Mesenchymal stem cell (in vitro differentiated cells and primary cell): ENCODE data around the gene HOXD9.

Source experiments
- DNase-seq: peaks from one replicate; pipeline ENCODE4 v3.0.0-alpha.2; 2013
- H2AFZ ChIP-seq: one replicate; pipeline ENCODE4 v1.6.1; 2013; ENCODE audit warnings: low read depth, mild to moderate bottlenecking, control low read depth, inconsistent platforms, low read length, moderate library complexity
- H2AK5ac ChIP-seq: 2 replicates; pipeline ENCODE4 v1.6.1; 2013; ENCODE audit warnings: low read length, moderate library complexity, mild to moderate bottlenecking, inconsistent platforms; ENCODE audit not compliant: severe bottlenecking
- H2BK120ac ChIP-seq: one replicate; pipeline ENCODE4 v1.6.1; 2013; ENCODE audit warnings: low read depth, mild to moderate bottlenecking, inconsistent platforms, low read length, moderate library complexity
- H2BK12ac ChIP-seq, 2 experiments: one replicate each; pipeline ENCODE4 v1.6.1; 2013; ENCODE audit warnings: inconsistent platforms in 2 of 2, low read length in 2 of 2, mild to moderate bottlenecking in 2 of 2, moderate library complexity in 2 of 2, control low read depth in 1 of 2
- H2BK15ac ChIP-seq: one replicate; pipeline ENCODE4 v1.6.1; 2013; ENCODE audit warnings: mild to moderate bottlenecking, low read depth, inconsistent platforms; ENCODE audit not compliant: poor library complexity, severe bottlenecking
- H2BK5ac ChIP-seq: 2 replicates; pipeline ENCODE4 v1.6.1; 2013; ENCODE audit warnings: low read depth, mild to moderate bottlenecking, low read length, control low read depth, inconsistent platforms; ENCODE audit not compliant: poor library complexity, severe bottlenecking
- H3K14ac ChIP-seq, 2 experiments: one replicate each; pipeline ENCODE4 v1.6.1; 2013; ENCODE audit warnings: inconsistent platforms in 2 of 2, low read length in 2 of 2, control low read depth in 1 of 2, mild to moderate bottlenecking in 1 of 2, moderate library complexity in 1 of 2
- H3K18ac ChIP-seq, 2 experiments: one replicate each; pipeline ENCODE4 v1.6.1; 2013; ENCODE audit warnings: inconsistent platforms in 2 of 2, low read length in 2 of 2, control low read depth in 1 of 2, low read depth in 1 of 2, mild to moderate bottlenecking in 1 of 2
- H3K23ac ChIP-seq, 2 experiments: one replicate each; pipeline ENCODE4 v1.6.1; 2013; ENCODE audit warnings: inconsistent platforms in 2 of 2, low read length in 2 of 2, mild to moderate bottlenecking in 2 of 2, moderate library complexity in 2 of 2, control low read depth in 1 of 2
- H3K27ac ChIP-seq: 2 replicates; pipeline ENCODE4 v1.5.1; 2013; ENCODE audit warnings: mild to moderate bottlenecking, moderate library complexity, low read length, control low read depth, inconsistent platforms; ENCODE audit not compliant: poor library complexity, severe bottlenecking
- H3K27me3 ChIP-seq, 2 experiments: 2 replicates each; pipeline versions ENCODE4 v1.6.1 to v1.7.0; 2013; ENCODE audit warnings: low read length in 2 of 2, mild to moderate bottlenecking in 2 of 2, moderate library complexity in 2 of 2, control low read depth in 1 of 2, inconsistent platforms in 1 of 2; ENCODE audit not compliant: control insufficient read depth in 1 of 2, insufficient read depth in 1 of 2
- H3K36me3 ChIP-seq, 2 experiments: 2 replicates each; pipeline versions ENCODE4 v1.6.1 to v1.7.0; 2013; ENCODE audit warnings: low read length in 2 of 2, control low read depth in 1 of 2, inconsistent platforms in 1 of 2, low read depth in 1 of 2, mild to moderate bottlenecking in 1 of 2; ENCODE audit not compliant: insufficient read depth in 2 of 2, control insufficient read depth in 1 of 2
- H3K4ac ChIP-seq, 2 experiments: one replicate each; pipeline ENCODE4 v1.6.1; 2013; ENCODE audit warnings: inconsistent platforms in 2 of 2, low read length in 2 of 2, mild to moderate bottlenecking in 2 of 2, moderate library complexity in 2 of 2, control low read depth in 1 of 2, low read depth in 1 of 2
- H3K4me1 ChIP-seq: 2 replicates; pipeline ENCODE4 v1.6.1; 2013; ENCODE audit warnings: low read depth, low read length, control low read depth; ENCODE audit not compliant: control insufficient read depth, insufficient read depth
- H3K4me2 ChIP-seq: 2 replicates; pipeline ENCODE4 v1.6.1; 2013; ENCODE audit warnings: low read length, mild to moderate bottlenecking, inconsistent platforms; ENCODE audit not compliant: poor library complexity, severe bottlenecking
- H3K4me3 ChIP-seq, 2 experiments: 2 replicates each; pipeline versions ENCODE4 v1.5.1 to v1.7.0; 2013; ENCODE audit warnings: low read length in 2 of 2, mild to moderate bottlenecking in 2 of 2, control low read depth in 1 of 2, low read depth in 1 of 2; ENCODE audit not compliant: insufficient read depth in 1 of 2
- H3K79me1 ChIP-seq: replicated peaks from 2 replicates; pipeline ENCODE4 v1.6.1; 2013; ENCODE audit warnings: mild to moderate bottlenecking, control low read depth, low read length, inconsistent platforms; ENCODE audit not compliant: poor library complexity, severe bottlenecking
- H3K9ac ChIP-seq: 2 replicates; pipeline ENCODE4 v1.7.0; 2013; ENCODE audit warnings: mild to moderate bottlenecking, low read length, moderate library complexity
- H3K9me3 ChIP-seq: 2 replicates; pipeline ENCODE4 v1.7.0; 2013; ENCODE audit warnings: mild to moderate bottlenecking, low read length; ENCODE audit not compliant: control insufficient read depth
- H4K8ac ChIP-seq: one replicate; pipeline ENCODE4 v1.6.1; 2013; ENCODE audit warnings: inconsistent platforms, mild to moderate bottlenecking, low read length, moderate library complexity
- H4K91ac ChIP-seq: one replicate; pipeline ENCODE4 v1.6.1; 2013; ENCODE audit warnings: mild to moderate bottlenecking, low read length, inconsistent platforms
- WGBS: methylation state at CpG from one replicate; pipeline ENCODE4 v1.1.7; 2013; ENCODE audit warnings: mixed read lengths; 5-methylcytosine and 5-hydroxymethylcytosine counted together

Gene HOXD9

DNA sequence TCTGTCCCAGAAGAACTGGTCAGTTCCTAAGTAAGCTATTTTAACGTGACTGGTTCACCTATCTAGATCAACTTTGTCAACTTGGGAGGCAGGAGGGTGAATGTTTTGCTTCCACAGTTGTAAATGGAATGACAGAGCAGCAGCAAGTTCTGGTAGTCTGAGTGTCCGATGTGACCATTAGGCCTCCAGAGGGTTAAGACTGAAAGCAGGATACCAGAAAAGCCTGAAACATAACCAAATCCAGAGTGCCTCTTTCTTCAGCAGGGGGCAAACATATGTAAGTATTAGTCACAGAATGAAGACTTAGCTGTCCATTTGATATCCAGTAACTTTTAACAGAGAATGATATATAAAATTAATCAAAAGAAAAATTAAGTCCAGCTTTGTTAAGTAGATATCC, 43.8 kb downstream of the HOXD9 start:
- Histone ChIP-seq H3K4me2 (no peak overlapping the region), H2BK15ac (no peak overlapping the region), H3K4me3 (no peak overlapping the region), H3K36me3 (no peaks in the 10 kb centered on the region), H3K9ac (no peak overlapping the region), H2BK12ac (no peak overlapping the region), H2AFZ (no peak overlapping the region), H3K23ac (no peak overlapping the region), H2AK5ac (no peak overlapping the region), H3K27me3 (peaks cover 0 to 89% of the 10 kb centered on the region in 2 experiments), H3K4ac (no peak overlapping the region), H2BK120ac (no peak overlapping the region), H3K27ac (no peak overlapping the region), H3K79me1 (no peaks in the 10 kb centered on the region), H4K91ac (no peak overlapping the region), H2BK5ac (no peak overlapping the region), H3K9me3 (no peaks in the 10 kb centered on the region), H3K18ac (no peak overlapping the region), H4K8ac (no peak overlapping the region), H3K4me1 (peaks cover 16% of the 10 kb centered on the region), H3K14ac (no peak overlapping the region)
- 21% methylated on average over 2 of the region's 2 CpGs for WGBS
- DNase-seq = no peak

DNA sequence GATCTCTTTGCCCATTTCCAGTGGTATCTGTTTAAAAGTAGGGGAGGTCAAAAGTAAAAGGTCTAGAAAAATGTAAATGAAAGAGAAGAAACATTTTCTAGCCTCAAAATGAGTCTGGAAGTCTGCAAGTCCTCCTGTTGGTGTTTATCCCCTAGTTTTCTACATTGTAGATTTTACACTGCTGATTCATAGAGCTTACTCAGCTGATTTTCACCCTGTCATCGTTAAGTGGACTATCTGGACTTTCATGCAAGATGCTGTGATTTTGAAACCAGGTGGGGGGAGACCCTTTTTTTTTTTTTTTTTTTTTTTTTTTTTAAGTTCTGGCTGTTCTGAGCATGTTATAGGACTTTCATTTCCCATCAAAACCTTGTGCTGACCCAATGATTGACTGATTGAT, 44.9 kb downstream of the HOXD9 start:
- H3K4me1 ChIP-seq = peaks cover 19% of the 10 kb centered on the region

DNA sequence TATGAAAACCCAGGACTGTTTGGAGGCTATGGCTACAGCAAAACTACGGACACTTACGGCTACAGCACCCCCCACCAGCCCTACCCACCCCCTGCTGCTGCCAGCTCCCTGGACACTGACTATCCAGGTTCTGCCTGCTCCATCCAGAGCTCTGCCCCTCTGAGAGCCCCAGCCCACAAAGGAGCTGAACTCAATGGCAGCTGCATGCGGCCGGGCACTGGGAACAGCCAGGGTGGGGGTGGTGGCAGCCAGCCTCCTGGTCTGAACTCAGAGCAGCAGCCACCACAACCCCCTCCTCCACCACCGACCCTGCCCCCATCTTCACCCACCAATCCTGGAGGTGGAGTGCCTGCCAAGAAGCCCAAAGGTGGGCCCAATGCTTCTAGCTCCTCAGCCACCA, 46.7 kb downstream of the HOXD9 start:
- no peak overlapping the region for H3K23ac ChIP-seq
- no peak overlapping the region for H4K8ac ChIP-seq
- no peak overlapping the region for H3K9ac ChIP-seq
- H2BK120ac ChIP-seq = no peak overlapping the region
- peaks cover 16% of the 10 kb centered on the region for H3K4me1 ChIP-seq
- WGBS = 78% methylated on average over 5 of the region's 5 CpGs
- H2BK15ac ChIP-seq = no peak overlapping the region
- no peaks in the 10 kb centered on the region for H3K36me3 ChIP-seq
- no peaks in the 10 kb centered on the region for H3K9me3 ChIP-seq
- H2AFZ ChIP-seq = no peak overlapping the region
- H3K4me2 ChIP-seq = no peak overlapping the region
- no peak overlapping the region for H4K91ac ChIP-seq
- H3K79me1 ChIP-seq = no peaks in the 10 kb centered on the region
- no peak overlapping the region for H3K4me3 ChIP-seq
- no peak overlapping the region for H3K4ac ChIP-seq
- H2BK12ac ChIP-seq = no peak overlapping the region
- peaks cover 0 to 83% of the 10 kb centered on the region in 2 experiments for H3K27me3 ChIP-seq
- H2AK5ac ChIP-seq = no peak overlapping the region
- no peak overlapping the region for H2BK5ac ChIP-seq
- H3K18ac ChIP-seq = no peak overlapping the region
- no peak for DNase-seq
- H3K27ac ChIP-seq = no peak overlapping the region
- H3K14ac ChIP-seq = no peak overlapping the region

More for the DNA sequence above, 44.9 kb downstream of the HOXD9 start:
- H2BK5ac ChIP-seq = no peak overlapping the region
- peaks cover 0 to 88% of the 10 kb centered on the region in 2 experiments for H3K27me3 ChIP-seq
- H3K36me3 ChIP-seq = no peaks in the 10 kb centered on the region
- H4K8ac ChIP-seq = no peak overlapping the region
- no peak overlapping the region for H3K4me2 ChIP-seq
- H2AK5ac ChIP-seq = no peak overlapping the region
- H3K23ac ChIP-seq = no peak overlapping the region
- H3K4ac ChIP-seq = no peak overlapping the region
- no peaks in the 10 kb centered on the region for H3K9me3 ChIP-seq
- no peak overlapping the region for H2BK120ac ChIP-seq
- DNase-seq = no peak
- no peak overlapping the region for H3K14ac ChIP-seq
- no peak overlapping the region for H3K4me3 ChIP-seq
- no CpG with 5 or more reads among the region's 1 CpG for WGBS
- no peak overlapping the region for H2AFZ ChIP-seq
- no peak overlapping the region for H3K18ac ChIP-seq
- no peak overlapping the region for H2BK15ac ChIP-seq
- no peak overlapping the region for H4K91ac ChIP-seq
- H3K79me1 ChIP-seq = no peaks in the 10 kb centered on the region
- H3K9ac ChIP-seq = no peak overlapping the region
- H3K27ac ChIP-seq = no peak overlapping the region
- H2BK12ac ChIP-seq = no peak overlapping the region

DNA sequence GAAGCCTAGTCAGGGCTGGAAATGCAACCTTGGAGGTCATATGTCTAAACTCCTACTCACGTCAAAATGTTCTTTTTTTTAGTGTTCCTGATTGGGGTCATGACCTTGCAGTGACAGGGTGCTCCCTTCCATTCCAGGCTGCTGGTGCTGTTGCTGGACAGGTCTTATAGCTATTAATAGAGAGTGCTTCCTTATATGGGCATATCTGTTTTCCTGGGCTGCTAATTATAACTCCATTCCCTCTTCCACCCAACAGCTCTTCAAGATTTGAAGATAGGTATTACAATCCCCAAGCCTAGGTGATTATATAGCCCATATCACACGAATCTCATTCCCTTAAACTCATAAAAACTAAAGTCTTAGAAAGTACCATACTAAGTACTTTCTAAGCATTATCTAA, 47.2 kb downstream of the HOXD9 start:
- Histone ChIP-seq H3K14ac (no peak overlapping the region), H2BK12ac (no peak overlapping the region), H3K27me3 (peaks cover 0 to 83% of the 10 kb centered on the region in 2 experiments), H3K4ac (no peak overlapping the region), H2BK120ac (no peak overlapping the region), H2AK5ac (no peak overlapping the region), H4K91ac (no peak overlapping the region), H3K4me2 (no peak overlapping the region), H3K9me3 (no peaks in the 10 kb centered on the region), H2BK15ac (no peak overlapping the region), H4K8ac (no peak overlapping the region), H3K4me3 (no peak overlapping the region), H3K79me1 (no peaks in the 10 kb centered on the region), H3K4me1 (peaks cover 19% of the 10 kb centered on the region), H2AFZ (no peak overlapping the region), H3K36me3 (no peaks in the 10 kb centered on the region), H3K9ac (no peak overlapping the region), H2BK5ac (no peak overlapping the region), H3K23ac (no peak overlapping the region), H3K27ac (no peak overlapping the region), H3K18ac (no peak overlapping the region)
- DNase-seq = no peak
- 62% methylated on average over 2 of the region's 2 CpGs for WGBS
